Neuron (in vitro differentiated cells): Measurements from ENCODE around the gene MTO1.
"Not testable (repeated sequence)": the region's sequence is repeated elsewhere in the genome, so short reads cannot be mapped to it uniquely, and the experiment has no call there.

Experiments used
- H2AFZ ChIP-seq: one replicate; pipeline ENCODE4 v1.6.1; 2013; ENCODE audit warnings: low read depth, mild to moderate bottlenecking, inconsistent platforms, low read length, moderate library complexity
- H3K27me3 ChIP-seq: one replicate; pipeline ENCODE4 v1.6.1; 2013; ENCODE audit warnings: low read length; ENCODE audit not compliant: insufficient read depth
- H3K36me3 ChIP-seq: one replicate; pipeline ENCODE4 v1.6.1; 2013; ENCODE audit warnings: low read length; ENCODE audit not compliant: insufficient read depth
- H3K4me1 ChIP-seq: one replicate; pipeline ENCODE4 v1.6.1; 2013; ENCODE audit warnings: low read length; ENCODE audit not compliant: insufficient read depth
- H3K4me3 ChIP-seq: 2 replicates; pipeline ENCODE4 v1.5.1; 2013; ENCODE audit warnings: mild to moderate bottlenecking, low read length, moderate library complexity
- H3K9me3 ChIP-seq: one replicate; pipeline ENCODE4 v1.6.1; 2013; ENCODE audit warnings: low read length

The MTO1 gene

GRCh38 chr6:73471686-73472290 lies 10.3 kb downstream of the MTO1 start:
- Histone ChIP-seq H3K4me1 (no peaks in the 10 kb centered on the region), H3K27me3 (no peaks in the 10 kb centered on the region), H3K36me3 (peaks cover 19% of the 10 kb centered on the region), H3K9me3 (no peaks in the 10 kb centered on the region), H3K4me3 (no peak overlapping the region), H2AFZ (no peak overlapping the region)

- Histone ChIP-seq H3K4me1 (no peaks in the 10 kb centered on the region), H3K27me3 (no peaks in the 10 kb centered on the region), H3K36me3 (peaks cover 17% of the 10 kb centered on the region), H3K9me3 (no peaks in the 10 kb centered on the region), H2AFZ (no peak overlapping the region), H3K4me3 (no peak overlapping the region)
Observed at GRCh38 chr6:73476723-73477122, 15.2 kb downstream of the MTO1 start.

GRCh38 chr6:73477407-73477806 lies 15.9 kb downstream of the MTO1 start:
- Histone ChIP-seq H3K27me3 (no peaks in the 10 kb centered on the region), H3K4me1 (no peaks in the 10 kb centered on the region), H3K36me3 (peaks cover 17% of the 10 kb centered on the region), H2AFZ (no peak overlapping the region), H3K4me3 (no peak overlapping the region), H3K9me3 (no peaks in the 10 kb centered on the region)

- no peaks in the 10 kb centered on the region for H3K9me3 ChIP-seq
- H3K36me3 ChIP-seq: peaks cover 26% of the 10 kb centered on the region
- no peaks in the 10 kb centered on the region for H3K4me1 ChIP-seq
- H2AFZ ChIP-seq: no peak overlapping the region
- H3K27me3 ChIP-seq: no peaks in the 10 kb centered on the region
- H3K4me3 ChIP-seq: no peak overlapping the region
Observed at GRCh38 chr6:73481969-73482368, 20.4 kb downstream of the MTO1 start.

- no peaks in the 10 kb centered on the region for H3K4me1 ChIP-seq
- H3K36me3 ChIP-seq: peaks cover 34% of the 10 kb centered on the region
- no peaks in the 10 kb centered on the region for H3K27me3 ChIP-seq
- no peak overlapping the region for H2AFZ ChIP-seq
- no peak overlapping the region for H3K4me3 ChIP-seq
- no peaks in the 10 kb centered on the region for H3K9me3 ChIP-seq
Observed at GRCh38 chr6:73484438-73484837, 22.9 kb downstream of the MTO1 start.

- H3K27me3 ChIP-seq: no peaks in the 10 kb centered on the region
- no peaks in the 10 kb centered on the region for H3K4me1 ChIP-seq
- no peak overlapping the region for H2AFZ ChIP-seq
- H3K36me3 ChIP-seq: peaks cover 30% of the 10 kb centered on the region
- H3K4me3 ChIP-seq: no peak overlapping the region
- no peaks in the 10 kb centered on the region for H3K9me3 ChIP-seq
Observed at GRCh38 chr6:73487473-73487872, 25.9 kb downstream of the MTO1 start.

GRCh38 chr6:73491377-73491776 lies 29.8 kb downstream of the MTO1 start:
- Histone ChIP-seq H2AFZ (no peak overlapping the region), H3K4me3 (no peak overlapping the region), H3K4me1 (no peaks in the 10 kb centered on the region), H3K9me3 (no peaks in the 10 kb centered on the region), H3K36me3 (peaks cover 24% of the 10 kb centered on the region), H3K27me3 (no peaks in the 10 kb centered on the region)

GRCh38 chr6:73497915-73498314 lies 36.4 kb downstream of the MTO1 start:
- Histone ChIP-seq H3K4me3 (no peak overlapping the region), H3K27me3 (no peaks in the 10 kb centered on the region), H2AFZ (no peak overlapping the region), H3K36me3 (peaks cover 12% of the 10 kb centered on the region), H3K4me1 (no peaks in the 10 kb centered on the region), H3K9me3 (no peaks in the 10 kb centered on the region)

- Histone ChIP-seq H3K27me3 (no peaks in the 10 kb centered on the region), H3K36me3 (peaks cover 7% of the 10 kb centered on the region), H3K9me3 (no peaks in the 10 kb centered on the region), H2AFZ (no peak overlapping the region), H3K4me3 (no peak overlapping the region), H3K4me1 (no peaks in the 10 kb centered on the region)
Observed at GRCh38 chr6:73503027-73503772, 41.7 kb downstream of the MTO1 start.

- Histone ChIP-seq H3K4me3 (no peak overlapping the region), H3K9me3 (no peaks in the 10 kb centered on the region), H3K4me1 (no peaks in the 10 kb centered on the region), H3K36me3 (peaks cover 6% of the 10 kb centered on the region), H2AFZ (no peak overlapping the region), H3K27me3 (no peaks in the 10 kb centered on the region)
Observed at GRCh38 chr6:73504160-73504559, 42.6 kb downstream of the MTO1 start.

GRCh38 chr6:73505142-73505541 lies 43.6 kb downstream of the MTO1 start:
- H3K9me3 ChIP-seq: no peaks in the 10 kb centered on the region
- H2AFZ ChIP-seq: no peak overlapping the region
- peaks cover 2% of the 10 kb centered on the region for H3K36me3 ChIP-seq
- H3K27me3 ChIP-seq: no peaks in the 10 kb centered on the region
- no peaks in the 10 kb centered on the region for H3K4me1 ChIP-seq
- H3K4me3 ChIP-seq: no peak overlapping the region

GRCh38 chr6:73505705-73506104 lies 44.2 kb downstream of the MTO1 start:
- H3K36me3 ChIP-seq, H3K4me3 ChIP-seq, H3K9me3 ChIP-seq, H2AFZ ChIP-seq, H3K27me3 ChIP-seq, H3K4me1 ChIP-seq: not testable (repeated sequence)

GRCh38 chr6:73506246-73506645 lies 44.7 kb downstream of the MTO1 start:
- no peaks in the 10 kb centered on the region for H3K36me3 ChIP-seq
- H2AFZ ChIP-seq: no peak overlapping the region
- H3K27me3 ChIP-seq: no peaks in the 10 kb centered on the region
- no peaks in the 10 kb centered on the region for H3K4me1 ChIP-seq
- no peak overlapping the region for H3K4me3 ChIP-seq
- H3K9me3 ChIP-seq: no peaks in the 10 kb centered on the region

- Histone ChIP-seq H3K27me3 (no peaks in the 10 kb centered on the region), H3K4me1 (no peaks in the 10 kb centered on the region), H3K9me3 (no peaks in the 10 kb centered on the region), H2AFZ (no peak overlapping the region), H3K36me3 (no peaks in the 10 kb centered on the region), H3K4me3 (no peak overlapping the region)
Observed at GRCh38 chr6:73508776-73509175, 47.2 kb downstream of the MTO1 start.
